ENCODE results near the gene TSPY1. TPM values are rescaled to one million over a fixed set of nuclear protein-coding genes. Genes with fewer than 3 reads are reported as not detected.
"Not testable (repeated sequence)": the region's sequence is repeated elsewhere in the genome, so short reads cannot be mapped to it uniquely, and the experiment has no call there.

The TSPY1 gene
- polyA plus RNA-seq (2012; ENCODE audit: insufficient read depth, insufficient read length, low read depth): not detected

GRCh38 chrY:9466655-9467054 is at the start of gene TSPY1:
Gene TSPY1, plus strand, starts transcription at chrY:9466955. Its CDS starts 46 bp downstream, at chrY:9467001.
- not testable (repeated sequence) for H3K36me3 ChIP-seq; DNase-seq; H3K4me3 ChIP-seq (ENCODE audit: low read depth, low read length); H3K9me3 ChIP-seq; H3K4me1 ChIP-seq; H3K27me3 ChIP-seq

DNA sequence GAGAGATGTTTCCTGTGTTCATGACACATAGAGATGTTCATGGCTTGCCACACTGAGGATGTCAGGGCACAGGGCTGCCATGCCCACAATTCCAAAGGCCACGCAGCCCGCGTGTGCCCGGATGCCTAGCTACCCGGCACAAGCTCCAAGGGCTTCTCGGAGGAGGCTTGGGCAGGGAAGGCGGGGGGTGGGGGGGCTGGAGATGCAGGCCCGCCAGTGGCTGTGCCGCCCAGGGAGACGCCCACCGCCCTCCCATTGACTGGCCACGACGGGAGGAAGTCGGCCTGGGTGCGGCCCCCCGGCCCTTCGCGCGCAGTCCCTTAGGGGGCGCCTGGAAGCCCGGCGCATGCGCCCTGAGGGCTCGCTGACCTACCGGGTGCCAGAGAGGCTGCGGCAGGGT is 20.2 kb downstream of the TSPY1 start, which contains the start of gene TSPY9:
Gene TSPY9, plus strand, starts transcription at position 301 of the 400 bp plus-strand sequence. Its CDS starts 46 bp downstream, at position 347.
- not testable (repeated sequence) for H3K4me3 ChIP-seq (ENCODE audit: low read depth, low read length); DNase-seq; H3K27me3 ChIP-seq; H3K4me1 ChIP-seq; H3K9me3 ChIP-seq; H3K36me3 ChIP-seq

DNA sequence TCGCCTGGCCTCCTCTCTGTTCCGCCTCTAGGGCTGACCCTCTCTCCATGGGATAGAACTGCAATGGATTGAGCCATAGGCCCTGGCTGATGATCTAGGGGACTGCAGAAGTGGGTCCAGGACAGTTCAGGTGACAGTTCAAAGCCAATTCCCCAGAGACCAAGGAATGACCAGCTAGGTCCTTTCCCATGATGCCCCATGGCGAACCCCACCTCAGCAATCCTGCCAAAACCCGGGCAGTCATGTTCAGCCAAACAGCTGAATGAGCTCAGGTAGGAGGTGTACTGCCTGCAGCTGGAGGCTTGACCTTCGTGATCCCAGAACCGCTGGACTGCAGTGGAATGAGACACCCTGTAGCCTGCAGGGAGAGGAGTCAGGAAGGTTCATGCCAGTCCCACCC is 37.6 kb downstream of the TSPY1 start:
- H3K9me3 ChIP-seq; DNase-seq; H3K36me3 ChIP-seq; H3K27me3 ChIP-seq; H3K4me1 ChIP-seq; H3K4me3 ChIP-seq (ENCODE audit: low read depth, low read length): not testable (repeated sequence)

DNA sequence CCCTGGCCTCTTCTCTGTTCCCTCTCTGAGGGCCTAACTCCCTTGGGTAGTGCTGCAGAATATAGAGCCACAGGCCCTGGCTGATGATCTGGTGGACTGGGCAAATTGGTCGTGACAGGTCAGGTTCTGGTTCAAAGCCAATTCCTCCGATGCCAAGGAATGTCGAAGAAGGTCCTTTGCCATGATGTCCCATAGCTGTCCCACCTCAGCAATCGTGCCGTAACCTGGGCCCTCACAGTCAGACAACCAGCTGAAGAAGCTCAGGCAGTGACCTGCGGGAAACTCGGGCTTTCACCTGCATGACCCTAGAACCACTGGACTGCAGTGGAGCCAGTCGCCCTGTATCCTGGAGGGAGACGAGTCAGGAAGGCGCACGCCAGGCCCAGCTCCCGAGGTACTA is 49.5 kb downstream of the TSPY1 start:
- not testable (repeated sequence) for H3K27me3 ChIP-seq; H3K4me3 ChIP-seq (ENCODE audit: low read depth, low read length); H3K9me3 ChIP-seq; DNase-seq; H3K36me3 ChIP-seq; H3K4me1 ChIP-seq

All from BE2C (cell line).